Activated CD8-positive, alpha-beta T cell treated with anti-CD3 and anti-CD28 coated beads, Interleukin-2, amount 10 ng/mL, durations not matched to agents 7 days and 5 days (primary cell): ENCODE results near the gene AGPAT3. TPM values are rescaled to one million over a fixed set of nuclear protein-coding genes. Genes with fewer than 3 reads are reported as not detected.

Experiments
- ATAC-seq: fragments of 150-1000 bp; cut with Tn5 transposase; one replicate; pipeline ENCODE4 v1.10.0; 2021; ENCODE audit warnings: moderate library complexity
- CTCF ChIA-PET: fragments of 350-600 bp; sonication (Branson Sonifier 250); formaldehyde crosslinking; loops from one replicate; lab custom pipeline; 2021; ENCODE audit warnings: antibody characterized with exemption; lab: Charles Lee
- POLR2A ChIA-PET: fragments of 350-600 bp; sonication (Branson Sonifier 250); formaldehyde crosslinking; loops from one replicate; lab custom pipeline; 2021; ENCODE audit warnings: antibody characterized with exemption; lab: Charles Lee
- DNase-seq: peaks from one replicate; pipeline ENCODE4 v3.0.0-alpha.2; 2020
- H3K27ac Mint-ChIP-seq: one replicate; pipeline ENCODE4 v1.8.0; 2021; ENCODE audit warnings: mild to moderate bottlenecking, mixed read lengths
- H3K27me3 Mint-ChIP-seq: one replicate; pipeline ENCODE4 v1.8.0; 2021; ENCODE audit warnings: low read depth, mixed read lengths
- H3K36me3 Mint-ChIP-seq: one replicate; pipeline ENCODE4 v1.8.0; 2021; ENCODE audit warnings: low read depth, mixed read lengths
- H3K4me1 Mint-ChIP-seq: one replicate; pipeline ENCODE4 v1.8.0; 2021; ENCODE audit warnings: low read depth, mixed read lengths
- H3K4me3 Mint-ChIP-seq: one replicate; pipeline ENCODE4 v1.8.0; 2021; ENCODE audit warnings: mild to moderate bottlenecking, mixed read lengths
- H3K9me3 Mint-ChIP-seq: one replicate; pipeline ENCODE4 v1.8.0; 2022; ENCODE audit warnings: mixed read lengths; ENCODE audit not compliant: insufficient read depth
- total RNA-seq, 2 experiments: library from RNA; stranded (reverse); gene quantifications; one replicate each; pipeline ENCODE4 v1.2.3, GENCODE V29; 2021

The AGPAT3 gene
- total RNA-seq, 2 experiments from 2014 or later, result 70.4 to 72.5 TPM

DNA sequence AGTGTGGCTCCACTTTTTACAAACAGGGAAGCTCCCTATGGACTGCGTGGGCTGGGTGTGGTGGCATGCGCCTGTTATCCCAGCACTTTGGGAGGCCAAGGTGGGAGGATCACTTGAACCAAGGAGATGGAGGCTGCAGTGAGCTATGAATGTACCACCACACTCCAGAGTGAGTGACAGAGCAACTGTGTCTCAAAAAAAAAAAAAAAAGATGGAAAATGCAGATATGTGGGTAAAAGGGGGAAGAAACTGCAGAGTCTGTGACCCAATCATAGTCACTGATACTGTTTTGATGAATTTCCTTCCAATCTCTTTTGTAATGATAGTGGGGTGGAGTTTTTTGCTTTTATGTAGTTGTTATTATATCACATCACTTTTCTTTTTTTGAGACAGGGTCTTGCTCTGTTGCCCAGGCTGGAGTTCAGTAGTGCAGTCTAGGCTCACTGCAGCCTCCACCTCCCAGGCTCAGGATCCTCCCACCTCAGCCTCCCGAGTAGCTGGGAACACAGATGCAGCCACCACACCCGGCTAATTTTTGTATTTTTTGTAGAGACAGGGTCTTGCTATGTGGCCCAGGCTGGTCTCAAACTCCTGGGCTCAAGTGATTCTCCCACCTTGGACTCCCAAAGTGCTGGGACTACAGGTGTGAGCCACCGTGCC lies 138.4 kb downstream of the AGPAT3 start:
- Mint-ChIP-seq H3K36me3 (no peaks in the 10 kb centered on the region), H3K4me1 (peaks cover 2% of the 10 kb centered on the region), H3K9me3 (no peaks in the 10 kb centered on the region), H3K27ac (no peak overlapping the region), H3K4me3 (no peak overlapping the region), H3K27me3 (no peaks in the 10 kb centered on the region)
- ATAC-seq (no peak), DNase-seq (no peak)
- CTCF ChIA-PET, result no interaction called here
- POLR2A ChIA-PET, result interaction anchor here (1.0 kb wide), 1 partner anchor 24 kb away, joined by 3 read pairs; no protein-coding TSS in a partner anchor

DNA sequence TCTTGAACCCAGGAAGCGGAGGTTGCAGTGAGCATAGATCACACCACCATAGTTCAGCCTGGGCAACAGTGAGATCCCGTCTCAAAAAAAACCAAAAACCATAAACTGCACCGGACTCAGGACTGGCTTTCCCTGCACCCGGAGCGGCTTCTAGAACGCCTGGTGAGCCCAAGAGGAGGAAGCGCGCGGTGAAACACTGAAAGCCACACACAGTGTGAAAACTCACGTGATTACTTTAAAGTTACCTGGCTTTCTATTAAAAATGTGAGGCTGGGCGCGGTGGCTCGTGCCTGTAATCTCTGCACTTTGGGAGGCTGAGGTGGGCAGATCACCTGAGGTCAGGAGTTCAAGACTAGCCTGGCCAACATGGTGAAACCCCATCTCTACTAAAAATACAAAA lies 140.0 kb downstream of the AGPAT3 start:
- no peak for ATAC-seq
- ChIA-PET POLR2A (no interaction called here), CTCF (no interaction called here)
- peaks cover 4% of the 10 kb centered on the region for H3K4me1 Mint-ChIP-seq
- H3K4me3 Mint-ChIP-seq, result no peak overlapping the region
- peaks cover 1% of the 10 kb centered on the region for H3K36me3 Mint-ChIP-seq
- no peak overlapping the region for H3K27ac Mint-ChIP-seq
- H3K9me3 Mint-ChIP-seq, result no peaks in the 10 kb centered on the region
- DNase-seq, result no peak
- H3K27me3 Mint-ChIP-seq, result no peaks in the 10 kb centered on the region

DNA sequence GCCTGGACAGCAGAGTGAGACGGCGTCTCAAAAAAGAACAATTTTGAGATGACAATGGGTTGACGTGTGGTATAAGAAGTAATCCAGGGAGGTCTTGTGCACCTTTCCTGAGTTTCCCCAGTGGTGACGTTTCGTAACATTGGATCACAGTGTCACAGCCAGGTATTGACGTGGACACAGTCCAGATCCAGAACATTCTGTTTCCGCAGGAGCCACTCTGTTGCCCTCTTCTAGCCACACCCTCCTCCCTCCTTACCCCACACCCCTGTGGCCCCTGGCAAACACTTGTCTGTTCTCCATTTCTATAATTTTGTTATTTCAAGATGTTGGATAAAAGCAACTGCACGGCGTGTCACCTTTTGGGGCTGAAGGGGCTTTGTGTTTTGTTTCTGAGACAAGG lies 140.6 kb downstream of the AGPAT3 start:
- Mint-ChIP-seq H3K4me1 (peaks cover 9% of the 10 kb centered on the region), H3K27ac (no peak overlapping the region), H3K36me3 (peaks cover 2% of the 10 kb centered on the region), H3K9me3 (no peaks in the 10 kb centered on the region), H3K27me3 (no peaks in the 10 kb centered on the region), H3K4me3 (no peak overlapping the region)
- ATAC-seq, result no peak
- CTCF ChIA-PET, result no interaction called here
- DNase-seq, result no peak
- POLR2A ChIA-PET, result no interaction called here

DNA sequence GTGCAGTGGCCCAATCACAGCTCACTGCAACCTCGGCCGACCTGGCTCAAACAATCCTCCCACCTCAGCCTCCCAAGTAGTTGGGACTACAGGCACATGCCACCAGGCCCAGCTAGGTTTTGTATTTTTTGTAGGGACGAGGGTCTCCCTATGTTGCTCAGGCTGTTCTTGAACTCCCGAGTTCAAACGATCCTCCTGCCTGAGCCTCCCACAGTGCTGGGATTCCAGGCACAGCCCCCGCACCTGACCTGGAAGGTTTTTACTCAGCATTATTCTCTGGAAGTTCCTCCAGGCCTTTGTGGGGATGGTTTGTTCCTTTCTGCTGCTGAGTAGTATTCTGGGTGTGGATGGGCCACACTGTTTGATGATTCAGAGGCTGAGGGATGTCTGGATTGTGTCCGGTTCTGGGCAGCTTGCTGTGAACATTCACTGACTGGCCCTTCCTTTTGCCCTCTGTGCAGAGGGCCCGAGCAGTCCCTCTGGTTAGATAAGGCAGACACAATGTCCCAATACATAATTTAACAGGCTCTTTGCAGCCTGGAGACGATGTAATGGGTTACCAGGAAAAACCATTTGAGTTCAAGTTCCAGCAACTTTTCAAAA lies 141.1 kb downstream of the AGPAT3 start:
- DNase-seq (no peak), ATAC-seq (no peak)
- no peak overlapping the region for H3K27ac Mint-ChIP-seq
- ChIA-PET CTCF (no interaction called here), POLR2A (no interaction called here)
- H3K27me3 Mint-ChIP-seq, result no peaks in the 10 kb centered on the region
- H3K36me3 Mint-ChIP-seq, result peaks cover 2% of the 10 kb centered on the region
- H3K9me3 Mint-ChIP-seq, result no peaks in the 10 kb centered on the region
- no peak overlapping the region for H3K4me3 Mint-ChIP-seq
- H3K4me1 Mint-ChIP-seq, result peaks cover 12% of the 10 kb centered on the region

DNA sequence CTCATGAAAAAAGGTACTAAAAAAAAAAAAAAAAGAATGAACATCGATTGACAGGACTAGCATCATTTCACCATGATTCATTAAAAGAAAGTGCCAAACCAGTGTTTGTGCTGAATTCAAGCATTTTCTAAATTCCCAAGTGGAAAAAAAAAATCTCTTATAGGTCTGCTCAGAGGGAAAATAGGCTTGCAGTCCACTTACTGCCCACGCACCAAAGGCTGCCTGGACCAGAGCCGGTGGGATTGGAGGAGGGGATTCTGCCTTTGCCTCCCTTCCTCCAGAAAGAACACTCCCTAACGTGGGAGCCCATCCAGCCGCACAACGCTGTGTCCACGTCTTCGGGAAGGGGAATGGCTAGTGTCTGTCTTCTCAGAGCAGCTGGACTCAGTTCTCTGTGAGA lies 141.6 kb downstream of the AGPAT3 start:
- CTCF ChIA-PET, result no interaction called here
- Mint-ChIP-seq H3K36me3 (peaks cover 5% of the 10 kb centered on the region), H3K27ac (no peak overlapping the region), H3K9me3 (no peaks in the 10 kb centered on the region), H3K4me1 (peaks cover 15% of the 10 kb centered on the region), H3K27me3 (no peaks in the 10 kb centered on the region), H3K4me3 (no peak overlapping the region)
- POLR2A ChIA-PET, result no interaction called here
- no peak for DNase-seq
- no peak for ATAC-seq

DNA sequence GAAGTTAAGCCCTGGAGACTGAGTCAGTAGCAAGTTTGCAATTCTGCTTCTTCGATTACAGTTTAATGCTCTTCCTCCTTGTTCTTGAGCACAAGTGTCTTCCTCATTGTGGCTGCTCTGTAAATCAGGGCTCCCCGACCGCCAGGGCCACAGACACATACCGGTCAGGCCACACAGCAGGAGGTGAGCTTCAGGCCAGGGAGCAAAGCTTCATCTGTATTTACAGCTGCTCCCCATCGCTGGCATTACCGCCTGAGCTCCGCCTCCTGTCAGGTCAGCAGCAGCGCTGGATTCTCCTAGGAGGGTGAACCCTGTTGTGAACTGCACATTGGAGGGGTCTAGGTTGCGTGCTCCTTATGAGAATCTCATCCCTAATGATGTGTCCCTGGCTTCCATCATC lies 145.4 kb downstream of the AGPAT3 start:
- peaks cover 34% of the 10 kb centered on the region for H3K4me1 Mint-ChIP-seq
- ATAC-seq (no peak), DNase-seq (no peak)
- no peaks in the 10 kb centered on the region for H3K27me3 Mint-ChIP-seq
- ChIA-PET CTCF (no interaction called here), POLR2A (interaction anchor here (1.2 to 3.9 kb wide), 2 partner anchors 74 to 221 kb away, joined by 3 to 37 read pairs; partner anchors contain the start of gene RRP1)
- no peaks in the 10 kb centered on the region for H3K9me3 Mint-ChIP-seq
- H3K27ac Mint-ChIP-seq, result no peak overlapping the region
- peaks cover 18% of the 10 kb centered on the region for H3K36me3 Mint-ChIP-seq
- H3K4me3 Mint-ChIP-seq, result no peak overlapping the region

DNA sequence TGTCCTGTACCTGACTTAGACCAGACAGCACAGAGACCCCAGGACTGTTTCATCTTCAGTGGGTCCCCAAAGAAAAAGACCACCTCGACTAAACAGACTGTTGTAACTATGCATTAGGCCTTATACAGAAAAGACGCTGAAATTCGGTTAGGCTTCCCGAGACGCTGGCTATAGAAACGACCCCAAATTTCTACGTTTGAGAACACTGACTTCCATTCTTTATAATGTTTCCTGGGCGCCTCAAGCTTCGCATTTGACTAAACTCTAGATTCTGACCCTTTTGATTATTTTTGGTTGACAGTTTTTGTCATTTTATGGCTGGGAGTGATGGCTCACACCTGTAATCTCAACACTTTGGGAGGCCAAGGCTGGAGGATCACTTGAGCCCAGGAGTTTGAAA lies 146.1 kb downstream of the AGPAT3 start:
- ATAC-seq (no peak), DNase-seq (no peak)
- Mint-ChIP-seq H3K27me3 (no peaks in the 10 kb centered on the region), H3K9me3 (no peaks in the 10 kb centered on the region), H3K27ac (peak overlapping the region; percentile 93), H3K4me3 (peak overlapping the region; percentile 86), H3K36me3 (peaks cover 21% of the 10 kb centered on the region), H3K4me1 (peaks cover 41% of the 10 kb centered on the region)
- ChIA-PET CTCF (no interaction called here), POLR2A (interaction anchor here (1.1 to 3.9 kb wide), 3 partner anchors 73 to 222 kb away, joined by 3 to 37 read pairs (median 3); partner anchors contain the start of gene RRP1)

DNA sequence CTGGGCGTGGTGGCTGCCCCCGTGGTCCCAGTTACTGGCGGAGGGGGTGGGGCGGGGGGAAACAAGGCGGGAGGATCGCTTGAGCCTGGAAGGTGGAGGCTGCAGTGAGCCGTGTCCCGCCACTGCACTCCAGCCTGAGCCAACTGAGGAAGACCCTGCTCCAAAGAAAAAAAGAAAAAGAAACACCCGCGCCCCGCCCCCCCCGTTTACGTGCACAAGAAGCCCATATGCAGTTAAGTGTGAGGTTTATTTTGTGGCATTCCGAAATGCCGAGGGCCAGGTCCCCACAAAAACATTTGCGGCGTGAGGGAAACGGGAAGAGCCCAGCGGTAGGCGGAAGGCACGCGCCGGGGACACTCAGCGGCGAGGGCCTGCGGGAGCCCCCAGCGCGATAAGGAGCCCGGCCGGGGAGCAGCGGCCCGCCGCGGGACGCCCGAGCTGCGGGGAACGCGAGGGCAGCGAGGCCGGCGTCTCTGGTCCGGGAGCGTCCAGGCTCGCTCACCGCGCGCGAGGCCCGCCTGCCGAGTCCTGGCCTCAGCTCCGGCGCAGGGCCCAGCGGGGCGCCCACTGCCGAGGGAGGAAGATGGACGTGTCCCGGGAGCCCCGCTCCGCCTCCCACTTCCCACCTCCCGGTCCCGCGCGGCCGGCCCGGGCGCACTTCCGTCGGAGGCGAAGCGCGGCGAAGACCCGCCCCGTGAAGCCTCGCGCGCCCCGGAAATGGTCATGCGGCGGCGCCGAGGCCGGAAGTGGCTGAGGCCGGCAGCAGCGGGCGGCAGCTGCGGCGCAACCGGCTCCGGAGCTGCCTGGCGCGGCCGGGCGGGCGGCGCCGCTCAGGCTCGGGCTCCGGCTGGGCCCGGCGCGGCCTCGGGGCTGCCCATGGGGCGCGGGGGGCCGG lies 146.8 kb downstream of the AGPAT3 start, which contains the start of gene TRAPPC10:
Gene TRAPPC10 (plus strand): TSS at position 731 of the 895 bp plus-strand sequence. CDS start 185 bp downstream, outside the sequence.
- ChIA-PET POLR2A (interaction anchor here (1.1 to 3.9 kb wide), 3 partner anchors 72 to 222 kb away, joined by 3 to 37 read pairs (median 3); partner anchors contain the start of gene RRP1), CTCF (interaction anchor here (1.6 kb wide), 1 partner anchor 77 kb away, joined by 6 read pairs; no protein-coding TSS in a partner anchor)
- Mint-ChIP-seq H3K36me3 (peaks cover 23% of the 10 kb centered on the region), H3K9me3 (no peaks in the 10 kb centered on the region), H3K4me3 (peak within 1 kb of the TSS; percentile 90), H3K27ac (peak within 1 kb of the TSS; percentile 93), H3K27me3 (no peaks in the 10 kb centered on the region), H3K4me1 (peaks cover 44% of the 10 kb centered on the region)
- ATAC-seq, result peak; percentile 67
- peak; percentile 85 for DNase-seq

DNA sequence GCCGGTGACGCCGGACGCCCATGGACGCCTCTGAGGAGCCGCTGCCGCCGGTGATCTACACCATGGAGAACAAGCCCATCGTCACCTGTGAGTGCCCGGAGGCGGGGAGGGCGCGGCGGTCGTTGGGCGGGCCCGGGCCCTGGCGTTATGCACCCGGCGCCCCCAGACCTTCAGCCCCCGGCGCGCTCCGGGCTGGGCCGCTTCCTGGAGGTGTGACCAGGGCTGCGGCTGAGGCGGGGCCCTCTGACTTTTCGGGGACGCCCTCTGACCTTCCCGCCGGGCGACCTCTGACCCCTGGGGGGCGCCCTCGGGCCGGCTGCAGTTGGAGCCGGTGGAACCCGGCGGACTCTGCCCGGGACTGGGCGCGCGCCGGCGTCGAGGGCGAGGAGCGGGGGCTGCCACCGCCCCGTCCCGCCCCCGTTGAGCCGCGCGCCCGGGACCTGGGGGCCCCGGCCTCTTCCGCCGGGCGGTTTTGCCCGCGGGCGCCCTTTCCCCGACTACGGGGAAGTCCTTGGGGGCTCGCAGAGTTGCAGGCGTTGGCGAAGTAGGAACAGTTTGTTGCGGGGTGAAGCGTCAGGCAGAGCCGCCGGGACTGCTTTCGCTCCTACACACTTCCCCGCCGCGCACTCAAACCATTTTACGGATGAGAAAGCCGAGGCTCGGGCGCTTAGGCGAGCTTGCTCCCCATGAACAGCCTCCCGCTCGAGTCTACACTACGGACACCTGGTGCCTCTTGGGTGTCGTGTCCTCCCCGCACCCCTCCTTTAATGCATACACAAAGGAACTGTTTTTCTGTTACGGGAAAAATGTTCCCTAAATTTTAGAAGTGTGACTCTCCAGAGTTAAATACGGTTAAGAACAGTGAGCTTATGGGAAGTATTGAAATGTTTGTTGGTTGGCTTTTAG lies 147.7 kb downstream of the AGPAT3 start:
- peaks cover 25% of the 10 kb centered on the region for H3K36me3 Mint-ChIP-seq
- peak; percentile 80 for ATAC-seq
- H3K27ac Mint-ChIP-seq, result peak overlapping the region; percentile 87
- no peaks in the 10 kb centered on the region for H3K9me3 Mint-ChIP-seq
- H3K27me3 Mint-ChIP-seq, result no peaks in the 10 kb centered on the region
- POLR2A ChIA-PET, result interaction anchor here (1.0 to 3.9 kb wide), 6 partner anchors 9 to 71 kb away, joined by 3 to 37 read pairs (median 4); no protein-coding TSS in a partner anchor
- H3K4me3 Mint-ChIP-seq, result peak overlapping the region; percentile 90
- CTCF ChIA-PET, result interaction anchor here (1.0 to 2.0 kb wide), 8 partner anchors 9 to 285 kb away, joined by 3 to 22 read pairs (median 4); no protein-coding TSS in a partner anchor
- peaks cover 52% of the 10 kb centered on the region for H3K4me1 Mint-ChIP-seq
- peak; percentile 91 for DNase-seq

DNA sequence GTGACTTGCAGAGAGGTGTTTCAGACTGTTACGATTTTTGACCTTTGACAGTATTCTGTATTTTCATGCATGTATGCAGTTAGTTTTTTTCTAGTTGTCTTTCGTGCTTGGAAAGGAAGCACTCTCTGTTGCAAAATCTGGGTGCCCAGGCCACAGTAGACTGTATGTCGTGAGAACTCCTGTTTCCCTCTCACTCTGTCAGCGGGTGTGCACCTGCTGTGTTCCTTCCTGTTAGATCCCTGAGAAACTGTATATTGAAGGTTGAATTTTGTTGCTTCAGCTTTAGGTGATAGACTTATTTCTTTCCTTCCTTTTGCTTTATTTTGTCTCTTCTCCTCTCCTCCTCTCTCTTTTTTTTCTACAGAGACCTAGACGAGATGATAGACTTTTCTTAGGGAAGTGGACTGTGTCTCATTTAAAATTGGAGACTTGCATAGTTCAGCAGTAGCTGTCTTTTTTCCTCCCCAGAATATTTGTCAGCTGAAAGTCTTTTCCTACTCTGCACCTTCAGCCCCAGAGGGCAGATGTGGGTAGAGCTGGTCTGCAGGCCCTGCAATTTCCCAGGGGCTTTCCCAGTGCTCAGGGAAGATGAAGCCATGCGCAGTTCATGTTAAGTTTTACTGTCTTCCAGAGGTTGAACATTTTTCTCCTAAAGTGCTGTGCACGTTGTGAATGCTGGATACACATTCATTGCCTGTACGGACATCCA lies 148.5 kb downstream of the AGPAT3 start:
- ATAC-seq (peak; percentile 18), DNase-seq (peak; percentile 54)
- H3K4me1 Mint-ChIP-seq, result peaks cover 57% of the 10 kb centered on the region
- H3K27ac Mint-ChIP-seq, result peak overlapping the region; percentile 87
- CTCF ChIA-PET, result interaction anchor here (0.6 to 2.0 kb wide), 9 partner anchors 8 to 464 kb away, joined by 3 to 22 read pairs (median 3); no protein-coding TSS in a partner anchor
- H3K9me3 Mint-ChIP-seq, result no peaks in the 10 kb centered on the region
- no peaks in the 10 kb centered on the region for H3K27me3 Mint-ChIP-seq
- POLR2A ChIA-PET, result interaction anchor here (0.7 to 3.9 kb wide), 8 partner anchors 8 to 75 kb away, joined by 3 to 37 read pairs (median 4); no protein-coding TSS in a partner anchor
- H3K4me3 Mint-ChIP-seq, result peak overlapping the region; percentile 90
- peaks cover 28% of the 10 kb centered on the region for H3K36me3 Mint-ChIP-seq
